NT2/D1 (cell line): ENCODE measurements around the gene FTCD.

Experiments
- SUZ12 ChIP-seq: IDR thresholded peaks from 2 replicates; pipeline ENCODE4 v1.6.1; 2011; ENCODE audit not compliant: insufficient read length, insufficient read depth; ENCODE audit errors: extremely low read depth
- ZNF274 ChIP-seq: IDR thresholded peaks from 2 replicates; pipeline ENCODE4 v1.6.1; 2011; ENCODE audit warnings: mild to moderate bottlenecking, low read depth, low read length

- TF ChIP-seq ZNF274 (no peak), SUZ12 (no peak)
These were observed 63.2 kb downstream of the FTCD start for GRCh38 chr21:46092026-46092764.
